C4-2B (cell line): ENCODE data around the gene RMDN2.
A peak's percentile ranks its signal among the peaks of the same experiment; 100 is the strongest.

ENCODE experiments used
- H3K27ac ChIP-seq: fragments of 450-650 bp; 2 replicates; pipeline ENCODE4 v1.5.1; 2017
- CTCF ChIP-seq: fragments of 450-650 bp; conservative IDR thresholded peaks from 2 replicates; pipeline ENCODE4 v1.5.1; 2017; ENCODE audit warnings: mild to moderate bottlenecking
- ZFX ChIP-seq: fragments of 450-650 bp; IDR thresholded peaks from 2 replicates; pipeline ENCODE4 v1.6.1; 2017

RMDN2 gene

DNA sequence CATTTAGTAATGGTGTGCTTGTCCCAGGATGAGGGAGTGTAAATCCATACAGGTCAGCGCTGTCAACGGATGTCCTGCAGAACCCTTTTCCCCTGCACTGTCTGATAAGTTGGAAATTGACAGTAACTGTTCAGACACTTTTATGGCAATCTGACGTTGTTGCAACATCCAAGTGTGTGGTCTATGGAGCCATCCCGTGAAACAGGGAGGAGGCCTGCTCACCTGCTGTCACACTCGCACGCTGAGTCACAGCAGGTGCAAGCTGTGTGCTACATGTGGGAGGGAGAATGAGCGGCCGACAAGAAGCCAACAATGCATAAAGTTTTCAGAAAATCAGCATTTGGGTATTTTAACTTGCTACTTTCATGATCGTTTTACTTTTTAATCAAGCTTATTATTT lies 43.7 kb upstream of the RMDN2 start:
- no peak for TF ChIP-seq ZFX
- no peak for TF ChIP-seq CTCF
- no peak overlapping the region for H3K27ac ChIP-seq

GRCh38 chr2:37882036-37882435 lies 43.1 kb upstream of the RMDN2 start:
- TF ChIP-seq ZFX (no peak), CTCF (no peak)
- H3K27ac ChIP-seq, result no peak overlapping the region

DNA sequence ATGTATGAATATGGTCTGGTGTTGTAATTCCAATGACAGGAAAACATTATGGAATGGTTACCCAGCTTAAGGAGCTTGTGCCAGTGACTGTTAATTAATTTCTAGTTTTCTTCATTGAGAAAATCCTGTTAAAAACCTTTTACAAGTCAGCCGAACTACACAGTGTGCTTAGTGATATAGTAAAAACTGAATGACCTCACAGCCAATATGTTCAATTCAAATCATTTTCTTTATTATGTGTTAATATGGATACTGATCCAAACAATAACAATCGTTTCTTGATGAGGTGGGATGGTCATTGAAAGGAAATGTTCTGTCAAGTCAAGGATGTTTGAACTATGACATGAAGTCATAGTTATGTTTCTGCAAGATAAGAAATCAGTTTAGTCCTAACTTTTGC lies 41.6 kb upstream of the RMDN2 start:
- TF ChIP-seq ZFX (no peak), CTCF (no peak)
- H3K27ac ChIP-seq, result no peak overlapping the region

DNA sequence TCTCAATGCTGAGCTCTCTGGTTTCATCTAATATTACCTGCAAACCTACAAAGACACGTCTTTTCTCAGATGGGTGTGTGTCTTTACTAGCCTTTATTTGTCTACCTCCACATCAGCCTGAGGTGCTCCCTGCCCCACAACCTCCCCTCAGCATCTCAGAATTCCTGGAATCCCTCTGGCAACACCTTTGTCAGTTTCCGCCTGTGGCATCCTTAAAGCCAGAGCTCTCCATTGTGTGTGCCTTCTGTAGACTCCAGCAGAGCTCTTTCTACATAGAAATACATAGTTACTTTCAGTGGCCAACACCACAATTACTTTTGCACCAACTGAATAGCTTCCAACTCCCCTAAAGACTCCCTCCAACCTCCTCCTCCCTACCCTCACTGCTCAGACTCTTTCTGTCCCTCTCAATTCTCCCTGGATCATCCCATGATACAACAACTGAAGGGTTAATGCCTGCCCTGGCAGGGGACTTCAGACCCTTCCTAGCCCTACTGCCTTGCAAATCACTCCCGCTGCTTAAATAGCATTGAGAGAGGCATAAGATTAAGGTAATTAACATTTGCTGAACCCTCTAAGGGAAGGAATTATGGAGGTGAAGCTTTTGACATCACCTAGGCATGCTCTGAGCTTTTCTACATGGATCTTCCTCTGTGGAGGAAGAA lies 39.6 kb upstream of the RMDN2 start:
- TF ChIP-seq CTCF (no peak), ZFX (no peak)
- no peak overlapping the region for H3K27ac ChIP-seq

GRCh38 chr2:37886745-37887144 lies 38.3 kb upstream of the RMDN2 start:
- TF ChIP-seq ZFX (no peak), CTCF (no peak)
- H3K27ac ChIP-seq, result no peak overlapping the region

GRCh38 chr2:37887286-37887685 lies 37.8 kb upstream of the RMDN2 start:
- H3K27ac ChIP-seq, result no peak overlapping the region
- no peak for TF ChIP-seq CTCF
- TF ChIP-seq ZFX, result no peak

GRCh38 chr2:37890893-37891495 lies 34.1 kb upstream of the RMDN2 start:
- H3K27ac ChIP-seq, result no peak overlapping the region

More at GRCh38 chr2:37890893-37891495, 34.1 kb upstream of the RMDN2 start:
- TF ChIP-seq ZFX, result no peak
- TF ChIP-seq CTCF, result peak; percentile 89
